ENCODE data around the gene NOSIP. TPM values are rescaled to one million over a fixed set of nuclear protein-coding genes. Genes with fewer than 3 reads are reported as not detected.

Gene NOSIP
- polyA plus RNA-seq, 2 donors = 57.9 to 61.8 TPM

GRCh38 chr19:49560358-49560900 is 19.9 kb downstream of the NOSIP start:
- Histone ChIP-seq H3K4me3 (ENCODE audit: low read depth in 1 of 2, low read length in 2 of 2) (no peak overlapping the region), H3K9me3 (ENCODE audit: control insufficient read depth in 2 of 2, insufficient read depth in 1 of 2, low read depth in 1 of 2, low read length in 1 of 2) (no peaks in the 10 kb centered on the region), H3K27me3 (ENCODE audit: control insufficient read depth in 1 of 2, insufficient read depth in 2 of 2, low read length in 2 of 2) (no peaks in the 10 kb centered on the region), H3K36me3 (ENCODE audit: control insufficient read depth in 2 of 2, insufficient read depth in 2 of 2, low read length in 1 of 2) (peaks cover 0 to 33% of the 10 kb centered on the region in 2 donors), H3K27ac (ENCODE audit: low read depth in 2 of 2, low read length in 1 of 2) (peak overlapping the region in 1 of 2 donors; percentile 26), H3K4me1 (ENCODE audit: control insufficient read depth in 2 of 2, insufficient read depth in 2 of 2, low read length in 1 of 2) (no peaks in the 10 kb centered on the region)
- WGBS, 2 donors = 60 to 79% methylated on average over 15 of the region's 15 CpGs

DNA sequence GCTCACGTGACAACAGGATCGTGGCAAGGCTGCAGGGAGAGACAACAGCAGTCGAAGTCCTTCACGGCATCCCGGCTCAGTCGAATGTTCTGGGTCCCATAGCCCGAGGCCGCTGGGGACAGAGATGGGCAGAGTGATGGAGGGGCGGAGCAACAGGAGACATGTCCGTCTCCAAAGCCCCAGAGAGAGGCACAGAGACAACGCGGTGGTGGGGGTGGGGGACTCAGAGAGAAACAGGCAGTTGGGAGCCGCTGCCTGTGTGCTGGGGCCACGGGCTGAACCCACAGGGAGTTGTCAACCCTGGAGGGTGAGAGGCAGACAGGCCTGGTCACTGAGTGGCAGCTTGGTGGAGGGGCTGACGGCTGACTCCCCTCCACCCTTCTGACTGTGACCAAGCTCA is 20.4 kb downstream of the NOSIP start:
- no peak overlapping the region for H3K4me3 ChIP-seq (ENCODE audit: low read depth in 1 of 2, low read length in 2 of 2)
- no peaks in the 10 kb centered on the region for H3K9me3 ChIP-seq (ENCODE audit: control insufficient read depth in 2 of 2, insufficient read depth in 1 of 2, low read depth in 1 of 2, low read length in 1 of 2)
- peaks cover 0 to 34% of the 10 kb centered on the region in 2 donors for H3K36me3 ChIP-seq (ENCODE audit: control insufficient read depth in 2 of 2, insufficient read depth in 2 of 2, low read length in 1 of 2)
- 67 to 78% methylated on average over 15 of the region's 15 CpGs for whole genome bisulfite sequencing, 2 donors
- H3K27ac ChIP-seq (ENCODE audit: low read depth in 2 of 2, low read length in 1 of 2) = no peak overlapping the region
- no peaks in the 10 kb centered on the region for H3K27me3 ChIP-seq (ENCODE audit: control insufficient read depth in 1 of 2, insufficient read depth in 2 of 2, low read length in 2 of 2)
- no peaks in the 10 kb centered on the region for H3K4me1 ChIP-seq (ENCODE audit: control insufficient read depth in 2 of 2, insufficient read depth in 2 of 2, low read length in 1 of 2)

DNA sequence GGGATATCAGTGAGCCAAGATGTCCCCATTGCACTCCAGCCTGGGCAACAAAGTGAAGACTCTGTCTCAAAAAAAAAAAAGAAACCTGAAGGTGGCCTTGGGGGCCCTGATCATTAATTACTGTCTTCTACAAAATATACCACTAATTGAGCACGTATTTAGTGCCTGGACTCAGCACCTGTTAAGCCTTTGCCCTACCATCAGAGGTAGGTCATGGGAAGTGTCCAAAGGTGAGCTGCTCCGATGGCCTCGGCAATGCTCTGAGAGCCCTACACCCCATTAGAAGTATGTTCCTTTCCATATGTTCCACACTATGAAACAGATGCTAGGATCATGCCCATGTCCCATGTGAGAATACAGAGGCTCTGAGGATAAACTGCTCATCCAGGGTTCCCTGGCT is 20.9 kb downstream of the NOSIP start:
- Histone ChIP-seq H3K4me3 (ENCODE audit: low read depth in 1 of 2, low read length in 2 of 2) (no peak overlapping the region), H3K36me3 (ENCODE audit: control insufficient read depth in 2 of 2, insufficient read depth in 2 of 2, low read length in 1 of 2) (peaks cover 0 to 36% of the 10 kb centered on the region in 2 donors), H3K27me3 (ENCODE audit: control insufficient read depth in 1 of 2, insufficient read depth in 2 of 2, low read length in 2 of 2) (no peaks in the 10 kb centered on the region), H3K9me3 (ENCODE audit: control insufficient read depth in 2 of 2, insufficient read depth in 1 of 2, low read depth in 1 of 2, low read length in 1 of 2) (no peaks in the 10 kb centered on the region), H3K27ac (ENCODE audit: low read depth in 2 of 2, low read length in 1 of 2) (no peak overlapping the region), H3K4me1 (ENCODE audit: control insufficient read depth in 2 of 2, insufficient read depth in 2 of 2, low read length in 1 of 2) (no peaks in the 10 kb centered on the region)
- 79 to 98% methylated on average over 3 of the region's 3 CpGs for WGBS, 2 donors

DNA sequence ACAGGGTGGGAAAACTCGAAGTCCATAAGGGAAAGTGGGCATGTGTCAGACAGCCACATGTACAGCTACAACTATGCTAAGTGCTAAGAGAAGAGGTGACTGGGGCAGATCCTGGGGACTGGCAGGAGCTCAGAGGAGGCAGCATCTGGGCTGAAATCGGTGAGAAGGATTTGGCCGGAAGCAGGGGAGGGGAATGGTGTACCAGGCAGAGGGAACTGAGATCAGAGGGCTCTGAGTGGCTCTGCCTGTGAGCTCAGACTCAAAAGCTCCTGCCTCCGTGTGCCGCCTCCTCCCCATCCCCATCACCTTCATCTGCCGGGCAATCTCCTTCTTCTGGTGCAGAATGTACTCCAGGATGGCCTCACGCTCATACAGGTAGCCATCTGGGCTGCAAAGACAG is 21.8 kb downstream of the NOSIP start:
- Histone ChIP-seq H3K27me3 (ENCODE audit: control insufficient read depth in 1 of 2, insufficient read depth in 2 of 2, low read length in 2 of 2) (no peaks in the 10 kb centered on the region), H3K4me3 (ENCODE audit: low read depth in 1 of 2, low read length in 2 of 2) (no peak overlapping the region), H3K9me3 (ENCODE audit: control insufficient read depth in 2 of 2, insufficient read depth in 1 of 2, low read depth in 1 of 2, low read length in 1 of 2) (no peaks in the 10 kb centered on the region), H3K4me1 (ENCODE audit: control insufficient read depth in 2 of 2, insufficient read depth in 2 of 2, low read length in 1 of 2) (peaks cover 0 to 2% of the 10 kb centered on the region in 2 donors), H3K27ac (ENCODE audit: low read depth in 2 of 2, low read length in 1 of 2) (no peak overlapping the region), H3K36me3 (ENCODE audit: control insufficient read depth in 2 of 2, insufficient read depth in 2 of 2, low read length in 1 of 2) (peaks cover 0 to 36% of the 10 kb centered on the region in 2 donors)
- 75 to 83% methylated on average over 7 of the region's 7 CpGs for WGBS, 2 donors

DNA sequence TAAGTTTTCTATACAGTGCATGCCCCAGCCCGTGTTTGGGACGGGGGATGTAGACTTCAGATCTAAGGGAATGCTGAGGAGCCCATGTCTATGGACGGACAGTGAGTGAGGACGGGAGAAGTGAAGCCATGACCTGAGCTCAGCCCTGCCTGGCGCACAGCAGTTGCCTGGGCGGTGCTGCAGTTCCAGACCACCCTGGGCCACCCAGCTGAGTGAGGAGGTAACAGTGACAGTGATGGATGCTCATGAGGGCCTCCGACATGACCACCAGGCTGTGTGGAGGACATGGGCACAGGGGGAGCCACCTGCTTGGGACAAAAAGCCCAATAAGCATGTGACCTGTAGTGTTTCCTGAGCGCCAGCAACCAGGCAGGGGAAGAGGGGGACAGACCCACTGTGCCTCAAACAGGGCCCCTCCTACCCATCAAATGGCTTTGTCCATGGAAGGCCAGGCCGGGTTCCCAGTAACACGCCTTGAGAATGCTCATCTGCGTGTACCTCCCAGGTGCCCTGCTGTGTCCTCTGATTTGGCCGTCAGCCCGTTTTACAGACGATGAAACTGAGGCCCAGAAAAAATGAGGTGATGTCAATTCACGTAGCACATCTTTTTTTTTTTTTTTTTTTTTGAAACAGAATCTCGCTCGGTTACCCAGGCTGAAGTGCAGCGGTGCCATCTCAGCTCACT is 22.6 kb downstream of the NOSIP start:
- Histone ChIP-seq H3K27me3 (ENCODE audit: control insufficient read depth in 1 of 2, insufficient read depth in 2 of 2, low read length in 2 of 2) (no peaks in the 10 kb centered on the region), H3K4me3 (ENCODE audit: low read depth in 1 of 2, low read length in 2 of 2) (no peak overlapping the region), H3K4me1 (ENCODE audit: control insufficient read depth in 2 of 2, insufficient read depth in 2 of 2, low read length in 1 of 2) (peaks cover 0 to 3% of the 10 kb centered on the region in 2 donors), H3K27ac (ENCODE audit: low read depth in 2 of 2, low read length in 1 of 2) (no peak overlapping the region), H3K36me3 (ENCODE audit: control insufficient read depth in 2 of 2, insufficient read depth in 2 of 2, low read length in 1 of 2) (peaks cover 0 to 36% of the 10 kb centered on the region in 2 donors), H3K9me3 (ENCODE audit: control insufficient read depth in 2 of 2, insufficient read depth in 1 of 2, low read depth in 1 of 2, low read length in 1 of 2) (no peaks in the 10 kb centered on the region)
- WGBS, 2 donors = 83 to 89% methylated on average over 18 of the region's 18 CpGs

GRCh38 chr19:49556412-49557398 is 23.7 kb downstream of the NOSIP start:
- H3K36me3 ChIP-seq (ENCODE audit: control insufficient read depth in 2 of 2, insufficient read depth in 2 of 2, low read length in 1 of 2) = peaks cover 0 to 36% of the 10 kb centered on the region in 2 donors
- no peak overlapping the region for H3K4me3 ChIP-seq (ENCODE audit: low read depth in 1 of 2, low read length in 2 of 2)
- H3K9me3 ChIP-seq (ENCODE audit: control insufficient read depth in 2 of 2, insufficient read depth in 1 of 2, low read depth in 1 of 2, low read length in 1 of 2) = no peaks in the 10 kb centered on the region
- peaks cover 0 to 3% of the 10 kb centered on the region in 2 donors for H3K4me1 ChIP-seq (ENCODE audit: control insufficient read depth in 2 of 2, insufficient read depth in 2 of 2, low read length in 1 of 2)
- WGBS, 2 donors = 78 to 85% methylated on average over 66 of the region's 66 CpGs
- H3K27ac ChIP-seq (ENCODE audit: low read depth in 2 of 2, low read length in 1 of 2) = no peak overlapping the region
- no peaks in the 10 kb centered on the region for H3K27me3 ChIP-seq (ENCODE audit: control insufficient read depth in 1 of 2, insufficient read depth in 2 of 2, low read length in 2 of 2)

- 70 to 84% methylated on average over 42 to 51 of the region's 53 CpGs for WGBS, 2 donors
- peaks cover 0 to 36% of the 10 kb centered on the region in 2 donors for H3K36me3 ChIP-seq (ENCODE audit: control insufficient read depth in 2 of 2, insufficient read depth in 2 of 2, low read length in 1 of 2)
- peaks cover 0 to 3% of the 10 kb centered on the region in 2 donors for H3K4me1 ChIP-seq (ENCODE audit: control insufficient read depth in 2 of 2, insufficient read depth in 2 of 2, low read length in 1 of 2)
Measured at GRCh38 chr19:49555600-49556411, 24.6 kb downstream of the NOSIP start.

GRCh38 chr19:49554701-49555181 is 25.6 kb downstream of the NOSIP start:
- peak overlapping the region; percentile 78 to 93 for H3K27ac ChIP-seq (ENCODE audit: low read depth in 2 of 2, low read length in 1 of 2)
- WGBS, 2 donors = 57 to 61% methylated on average over 17 of the region's 17 CpGs
- no peak overlapping the region for H3K4me3 ChIP-seq (ENCODE audit: low read depth in 1 of 2, low read length in 2 of 2)
- no peaks in the 10 kb centered on the region for H3K9me3 ChIP-seq (ENCODE audit: control insufficient read depth in 2 of 2, insufficient read depth in 1 of 2, low read depth in 1 of 2, low read length in 1 of 2)
- peaks cover 0 to 3% of the 10 kb centered on the region in 2 donors for H3K4me1 ChIP-seq (ENCODE audit: control insufficient read depth in 2 of 2, insufficient read depth in 2 of 2, low read length in 1 of 2)
- peaks cover 0 to 31% of the 10 kb centered on the region in 2 donors for H3K36me3 ChIP-seq (ENCODE audit: control insufficient read depth in 2 of 2, insufficient read depth in 2 of 2, low read length in 1 of 2)
- no peaks in the 10 kb centered on the region for H3K27me3 ChIP-seq (ENCODE audit: control insufficient read depth in 1 of 2, insufficient read depth in 2 of 2, low read length in 2 of 2)

More at GRCh38 chr19:49555600-49556411, 24.6 kb downstream of the NOSIP start:
- Histone ChIP-seq H3K27me3 (ENCODE audit: control insufficient read depth in 1 of 2, insufficient read depth in 2 of 2, low read length in 2 of 2) (no peaks in the 10 kb centered on the region), H3K9me3 (ENCODE audit: control insufficient read depth in 2 of 2, insufficient read depth in 1 of 2, low read depth in 1 of 2, low read length in 1 of 2) (no peaks in the 10 kb centered on the region), H3K27ac (ENCODE audit: low read depth in 2 of 2, low read length in 1 of 2) (peak overlapping the region in 1 of 2 donors; percentile 50), H3K4me3 (ENCODE audit: low read depth in 1 of 2, low read length in 2 of 2) (no peak overlapping the region)

Data from esophagus (tissue), 2 donors.